HepG2 (cell line): Measurements from ENCODE around the gene DNAJA1. TPM values are rescaled to one million over a fixed set of nuclear protein-coding genes. Genes with fewer than 3 reads are reported as not detected.

Source experiments
- AGO2 ChIP-seq: fragments of 200-400 bp; formaldehyde crosslinking; optimal IDR thresholded peaks from 2 replicates; pipeline ENCODE3; 2017; ENCODE audit warnings: mild to moderate bottlenecking, low read depth, low read length, moderate library complexity
- ETS1 ChIP-seq: sonication (generic); formaldehyde crosslinking; IDR thresholded peaks from 2 replicates; pipeline ENCODE4 v1.4.0; 2020; ENCODE audit warnings: missing genetic modification reagents
- FOSL1 ChIP-seq: sonication (generic); formaldehyde crosslinking; IDR thresholded peaks from 2 replicates; pipeline ENCODE4 v1.9.0; 2021; ENCODE audit warnings: missing genetic modification reagents, borderline replicate concordance
- FOXP1 ChIP-seq, 2 experiments: fragments of 450-650 bp in 1 of 2; IDR thresholded peaks; 2 replicates each; pipeline ENCODE4 v1.6.1; 2017 to 2018; ENCODE audit warnings: antibody characterized with exemption in 1 of 2
- KLF11 ChIP-seq: IDR thresholded peaks from 2 replicates; pipeline ENCODE4 v1.6.1; 2016; ENCODE audit warnings: missing compliant biosample characterization
- LCORL ChIP-seq, 2 experiments: fragments of 450-650 bp in 1 of 2; sonication (generic) in 1 of 2; formaldehyde crosslinking in 1 of 2; IDR thresholded peaks; 2 replicates each; pipeline versions ENCODE4 v1.5.0 to v1.6.1; 2017 to 2020; ENCODE audit warnings: antibody characterized with exemption in 1 of 2, missing genetic modification reagents in 1 of 2
- MED8 ChIP-seq: sonication (generic); formaldehyde crosslinking; IDR thresholded peaks from 2 replicates; pipeline ENCODE4 v1.8.1; 2023; ENCODE audit warnings: mild to moderate bottlenecking, missing genetic modification reagents; ENCODE audit not compliant: insufficient replicate concordance
- MZF1 ChIP-seq: sonication (generic); formaldehyde crosslinking; IDR thresholded peaks from 2 replicates; pipeline ENCODE4 v1.8.1; 2023; ENCODE audit warnings: mild to moderate bottlenecking, missing genetic modification reagents, borderline replicate concordance
- RFXANK ChIP-seq: IDR thresholded peaks from 2 replicates; pipeline ENCODE4 v1.6.1; 2016
- SIN3A ChIP-seq: IDR thresholded peaks from 2 replicates; pipeline ENCODE4 v1.6.1; 2011; ENCODE audit warnings: low read depth, mild to moderate bottlenecking, control low read depth, low read length, borderline replicate concordance
- SRSF1 ChIP-seq: fragments of 200-400 bp; formaldehyde crosslinking; optimal IDR thresholded peaks from 2 replicates; pipeline ENCODE3; 2017; ENCODE audit warnings: mild to moderate bottlenecking, low read depth, low read length, moderate library complexity
- TOE1 ChIP-seq: sonication (generic); formaldehyde crosslinking; IDR thresholded peaks from 2 replicates; pipeline ENCODE4 v1.4.0; 2020; ENCODE audit warnings: mild to moderate bottlenecking, missing genetic modification reagents
- ZC3H4 ChIP-seq: sonication (generic); formaldehyde crosslinking; IDR thresholded peaks from 2 replicates; pipeline ENCODE4 v1.4.0; 2020; ENCODE audit warnings: missing genetic modification reagents, borderline replicate concordance
- ZFY ChIP-seq: sonication (generic); formaldehyde crosslinking; IDR thresholded peaks from 2 replicates; pipeline ENCODE4 v1.4.0; 2020; ENCODE audit warnings: missing genetic modification reagents
- ZNF17 ChIP-seq: sonication (generic); formaldehyde crosslinking; IDR thresholded peaks from 2 replicates; pipeline ENCODE4 v1.5.0; 2020; ENCODE audit warnings: mild to moderate bottlenecking, missing genetic modification reagents
- ZNF615 ChIP-seq: sonication (generic); formaldehyde crosslinking; IDR thresholded peaks from 2 replicates; pipeline ENCODE4 v1.5.0; 2020; ENCODE audit warnings: mild to moderate bottlenecking, missing genetic modification reagents, borderline replicate concordance
- ZNF75D ChIP-seq: sonication (generic); formaldehyde crosslinking; IDR thresholded peaks from 2 replicates; pipeline ENCODE4 v1.8.1; 2023; ENCODE audit warnings: missing genetic modification reagents, mild to moderate bottlenecking, borderline replicate concordance
- ZNF788 ChIP-seq: sonication (generic); formaldehyde crosslinking; IDR thresholded peaks from 2 replicates; pipeline ENCODE4 v1.5.0; 2020; ENCODE audit warnings: mild to moderate bottlenecking, missing genetic modification reagents, borderline replicate concordance
- ZSCAN21 ChIP-seq: sonication (generic); formaldehyde crosslinking; IDR thresholded peaks from 2 replicates; pipeline ENCODE4 v1.8.0; 2022; ENCODE audit warnings: mild to moderate bottlenecking, missing genetic modification reagents, moderate library complexity, borderline replicate concordance
- polyA plus RNA-seq, 8 experiments: library from polyadenylated mRNA; depleted of rRNA in 3 of 8; stranded (reverse) in 7 of 8; unstranded in 1 of 8; fragments of >200 nt; fragmentation: Illumina TruSeq in 4 of 8; extraction: Trizol in 4 of 8; gene quantifications; 2 replicates each; pipeline versions ENCODE4 v1.2.1 to v1.2.3, GENCODE V29; 2011 to 2016; ENCODE audit warnings: low read depth in 4 of 8, missing spikeins in 1 of 8, mixed read lengths in 1 of 8; ENCODE audit not compliant: insufficient read depth in 1 of 8
- total RNA-seq, 5 experiments: library from RNA; depleted of rRNA; stranded (reverse); fragments of >200 nt; fragmentation: Illumina TruSeq; extraction: Trizol; gene quantifications; 2 replicates each; pipeline ENCODE4 v1.2.3, GENCODE V29; 2016; ENCODE audit warnings: low read depth in 1 of 5
- TF ChIP-seq, protein P1 (sequence below): sonication (generic); formaldehyde crosslinking; IDR thresholded peaks from 2 replicates; pipeline ENCODE4 v1.4.0; 2020; ENCODE audit warnings: missing genetic modification reagents
- TF ChIP-seq, protein P2 (sequence below): sonication (generic); formaldehyde crosslinking; IDR thresholded peaks from 2 replicates; pipeline ENCODE4 v1.8.1; 2023; ENCODE audit warnings: missing genetic modification reagents, mild to moderate bottlenecking, borderline replicate concordance
- TF ChIP-seq, protein P3 (sequence below): sonication (generic); formaldehyde crosslinking; IDR thresholded peaks from 2 replicates; pipeline ENCODE4 v1.4.0; 2020; ENCODE audit warnings: missing genetic modification reagents; ENCODE audit errors: not compliant biosample characterization
- TF ChIP-seq, protein P4 (sequence below): sonication (generic); formaldehyde crosslinking; IDR thresholded peaks from 2 replicates; pipeline ENCODE4 v1.5.1; 2020; ENCODE audit warnings: missing genetic modification reagents, mild to moderate bottlenecking, borderline replicate concordance

Gene DNAJA1
- total and polyA plus RNA-seq, 2 of the 13 experiments (the other 11 are each of a cell fraction or from before 2014, with no cell fraction given) = 95.9 to 306 TPM

- TF ChIP-seq MZF1 (CRISPR knock-in tag) = no peak
- TF ChIP-seq RFXANK (CRISPR knock-in tag) = no peak
- TF ChIP-seq TOE1 (CRISPR knock-in tag) = 0 out of 2 replicates have a peak, but pooled peaks have one; percentile 72
- TF ChIP-seq ZFY (CRISPR knock-in tag) = peak; percentile 99
- peak; percentile 77 for TF ChIP-seq MED8 (CRISPR knock-in tag)
- TF ChIP-seq, protein P1, sequence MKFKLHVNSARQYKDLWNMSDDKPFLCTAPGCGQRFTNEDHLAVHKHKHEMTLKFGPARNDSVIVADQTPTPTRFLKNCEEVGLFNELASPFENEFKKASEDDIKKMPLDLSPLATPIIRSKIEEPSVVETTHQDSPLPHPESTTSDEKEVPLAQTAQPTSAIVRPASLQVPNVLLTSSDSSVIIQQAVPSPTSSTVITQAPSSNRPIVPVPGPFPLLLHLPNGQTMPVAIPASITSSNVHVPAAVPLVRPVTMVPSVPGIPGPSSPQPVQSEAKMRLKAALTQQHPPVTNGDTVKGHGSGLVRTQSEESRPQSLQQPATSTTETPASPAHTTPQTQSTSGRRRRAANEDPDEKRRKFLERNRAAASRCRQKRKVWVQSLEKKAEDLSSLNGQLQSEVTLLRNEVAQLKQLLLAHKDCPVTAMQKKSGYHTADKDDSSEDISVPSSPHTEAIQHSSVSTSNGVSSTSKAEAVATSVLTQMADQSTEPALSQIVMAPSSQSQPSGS (CRISPR knock-in tag) = peak; percentile 73; the same call in 1 of the 2 replicates
- TF ChIP-seq SIN3A = peak; percentile 55; the same call in 1 of the 2 replicates
- TF ChIP-seq ZNF788 = peak; percentile 75; the same call in 1 of the 2 replicates
- TF ChIP-seq FOXP1 (IDR thresholded peaks at IDR 0.05) = no peak
- TF ChIP-seq FOXP1 (CRISPR knock-in tag; IDR thresholded peaks at IDR 0.05) = no peak
- TF ChIP-seq ZNF615 (CRISPR knock-in tag) = 0 out of 2 replicates have a peak, but pooled peaks have one; percentile 77
- TF ChIP-seq FOSL1 = no peak
- no peak for TF ChIP-seq ETS1
- no peak for TF ChIP-seq ZNF75D (CRISPR knock-in tag)
- TF ChIP-seq, protein P2, sequence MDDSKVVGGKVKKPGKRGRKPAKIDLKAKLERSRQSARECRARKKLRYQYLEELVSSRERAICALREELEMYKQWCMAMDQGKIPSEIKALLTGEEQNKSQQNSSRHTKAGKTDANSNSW = no peak
- TF ChIP-seq ZC3H4 (CRISPR knock-in tag) = no peak
- TF ChIP-seq, protein P3, sequence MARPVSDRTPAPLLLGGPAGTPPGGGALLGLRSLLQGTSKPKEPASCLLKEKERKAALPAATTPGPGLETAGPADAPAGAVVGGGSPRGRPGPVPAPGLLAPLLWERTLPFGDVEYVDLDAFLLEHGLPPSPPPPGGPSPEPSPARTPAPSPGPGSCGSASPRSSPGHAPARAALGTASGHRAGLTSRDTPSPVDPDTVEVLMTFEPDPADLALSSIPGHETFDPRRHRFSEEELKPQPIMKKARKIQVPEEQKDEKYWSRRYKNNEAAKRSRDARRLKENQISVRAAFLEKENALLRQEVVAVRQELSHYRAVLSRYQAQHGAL (CRISPR knock-in tag) = peak; percentile 44
- no peak for TF ChIP-seq LCORL (IDR thresholded peaks at IDR 0.05)
- peak; percentile 49; the same call in 1 of the 2 replicates for TF ChIP-seq LCORL (CRISPR knock-in tag; IDR thresholded peaks at IDR 0.05)
- TF ChIP-seq, protein P4, sequence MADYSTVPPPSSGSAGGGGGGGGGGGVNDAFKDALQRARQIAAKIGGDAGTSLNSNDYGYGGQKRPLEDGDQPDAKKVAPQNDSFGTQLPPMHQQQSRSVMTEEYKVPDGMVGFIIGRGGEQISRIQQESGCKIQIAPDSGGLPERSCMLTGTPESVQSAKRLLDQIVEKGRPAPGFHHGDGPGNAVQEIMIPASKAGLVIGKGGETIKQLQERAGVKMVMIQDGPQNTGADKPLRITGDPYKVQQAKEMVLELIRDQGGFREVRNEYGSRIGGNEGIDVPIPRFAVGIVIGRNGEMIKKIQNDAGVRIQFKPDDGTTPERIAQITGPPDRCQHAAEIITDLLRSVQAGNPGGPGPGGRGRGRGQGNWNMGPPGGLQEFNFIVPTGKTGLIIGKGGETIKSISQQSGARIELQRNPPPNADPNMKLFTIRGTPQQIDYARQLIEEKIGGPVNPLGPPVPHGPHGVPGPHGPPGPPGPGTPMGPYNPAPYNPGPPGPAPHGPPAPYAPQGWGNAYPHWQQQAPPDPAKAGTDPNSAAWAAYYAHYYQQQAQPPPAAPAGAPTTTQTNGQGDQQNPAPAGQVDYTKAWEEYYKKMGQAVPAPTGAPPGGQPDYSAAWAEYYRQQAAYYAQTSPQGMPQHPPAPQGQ (CRISPR knock-in tag) = no peak
- TF ChIP-seq SRSF1 = no peak
- no peak for TF ChIP-seq AGO2
- no peak for TF ChIP-seq KLF11 (CRISPR knock-in tag)
- no peak for TF ChIP-seq ZNF17 (CRISPR knock-in tag)
- no peak for TF ChIP-seq ZSCAN21
Observed at GRCh38 chr9:33076046-33077004, 51.3 kb downstream of the DNAJA1 start, which contains the start of gene SMU1 (continued).
